Mucosa of stomach (tissue), 1 donor: Measurements from ENCODE around the gene SPAG16.

ENCODE experiments used
- H3K27me3 ChIP-seq: one replicate; pipeline ENCODE4 v1.7.0; 2013; ENCODE audit warnings: mild to moderate bottlenecking, low read length; ENCODE audit not compliant: control insufficient read depth, insufficient read depth
- H3K36me3 ChIP-seq: one replicate; pipeline ENCODE4 v1.7.0; 2013; ENCODE audit warnings: low read length; ENCODE audit not compliant: control insufficient read depth, insufficient read depth
- H3K4me1 ChIP-seq: one replicate; pipeline ENCODE4 v1.7.0; 2013; ENCODE audit warnings: mild to moderate bottlenecking, low read length; ENCODE audit not compliant: control insufficient read depth, insufficient read depth
- H3K4me3 ChIP-seq: one replicate; pipeline ENCODE4 v1.7.0; 2013; ENCODE audit warnings: low read length
- H3K9ac ChIP-seq: one replicate; pipeline ENCODE4 v1.7.0; 2013; ENCODE audit warnings: mild to moderate bottlenecking, low read length, moderate library complexity
- H3K9me3 ChIP-seq: one replicate; pipeline ENCODE4 v1.7.0; 2013; ENCODE audit warnings: mild to moderate bottlenecking, low read length, moderate library complexity; ENCODE audit not compliant: control insufficient read depth
- donor health status: Pancreatic carcinoma.

Gene SPAG16

DNA sequence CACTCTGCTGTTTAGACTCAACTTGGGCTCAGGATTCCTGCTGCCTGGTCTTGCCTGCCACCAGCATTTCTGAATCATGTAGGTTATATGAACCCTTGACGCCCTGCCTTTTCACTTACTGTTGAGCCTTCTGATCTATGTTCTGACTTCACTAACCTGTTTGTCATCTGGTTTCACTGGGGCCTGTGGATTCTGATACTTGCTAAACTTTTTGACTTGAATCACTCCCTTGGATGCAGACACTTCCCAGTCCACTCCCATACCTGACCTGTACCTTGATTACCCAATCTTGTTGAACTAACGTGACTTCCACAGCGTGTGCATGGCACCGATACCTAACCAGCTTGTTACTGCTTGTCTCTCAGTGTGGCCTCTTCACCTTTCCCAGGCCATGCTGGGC is 35.6 kb upstream of the SPAG16 start:
- Histone ChIP-seq H3K27me3 (no peaks in the 10 kb centered on the region), H3K9ac (no peak overlapping the region), H3K9me3 (no peaks in the 10 kb centered on the region), H3K36me3 (no peaks in the 10 kb centered on the region), H3K4me1 (peaks cover 14% of the 10 kb centered on the region), H3K4me3 (no peak overlapping the region)

DNA sequence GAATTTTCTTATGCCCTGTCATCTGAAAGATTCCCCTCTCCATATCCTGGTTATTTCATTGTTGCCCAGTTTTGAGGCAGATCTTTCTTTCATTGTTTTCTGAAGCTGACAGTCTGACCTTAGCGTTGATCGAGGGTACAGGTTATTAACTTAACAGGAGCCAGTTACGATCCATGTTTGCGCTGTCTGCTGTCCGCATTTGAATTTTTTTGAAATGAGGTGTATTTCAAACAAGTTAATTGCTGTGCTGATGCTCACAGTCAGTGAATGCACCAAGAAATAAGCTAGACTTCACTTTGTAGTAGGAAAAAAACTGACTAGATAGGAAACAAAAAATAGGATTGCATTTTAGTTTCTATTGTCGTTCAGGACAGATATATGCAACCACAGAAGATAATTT is 34.8 kb upstream of the SPAG16 start:
- no peaks in the 10 kb centered on the region for H3K9me3 ChIP-seq
- no peaks in the 10 kb centered on the region for H3K27me3 ChIP-seq
- peaks cover 14% of the 10 kb centered on the region for H3K4me1 ChIP-seq
- no peaks in the 10 kb centered on the region for H3K36me3 ChIP-seq
- no peak overlapping the region for H3K9ac ChIP-seq
- no peak overlapping the region for H3K4me3 ChIP-seq

DNA sequence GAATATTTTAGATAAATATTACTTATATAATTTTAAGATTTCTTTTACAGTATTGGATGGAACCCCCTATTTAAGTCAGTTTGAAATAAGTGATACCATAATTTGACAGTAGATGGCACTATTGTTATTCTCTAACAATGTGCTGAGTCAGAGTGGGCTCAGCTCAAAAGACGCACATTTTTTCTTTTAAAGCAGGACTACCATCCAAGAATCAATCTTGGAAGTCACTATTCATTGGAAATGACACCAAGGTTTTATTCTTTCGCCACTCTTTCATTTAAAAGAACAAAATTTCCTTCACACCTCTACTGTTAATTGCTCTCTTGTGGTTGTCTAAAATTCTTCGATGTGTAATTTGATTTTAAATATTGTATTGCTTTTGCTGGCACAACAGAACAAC is 32.6 kb upstream of the SPAG16 start:
- Histone ChIP-seq H3K27me3 (no peaks in the 10 kb centered on the region), H3K4me3 (no peak overlapping the region), H3K36me3 (no peaks in the 10 kb centered on the region), H3K4me1 (peaks cover 14% of the 10 kb centered on the region), H3K9me3 (no peaks in the 10 kb centered on the region), H3K9ac (no peak overlapping the region)

GRCh38 chr2:213252206-213252605 is 32.1 kb upstream of the SPAG16 start:
- Histone ChIP-seq H3K27me3 (no peaks in the 10 kb centered on the region), H3K4me3 (no peak overlapping the region), H3K9me3 (no peaks in the 10 kb centered on the region), H3K9ac (no peak overlapping the region), H3K4me1 (peaks cover 14% of the 10 kb centered on the region), H3K36me3 (no peaks in the 10 kb centered on the region)

DNA sequence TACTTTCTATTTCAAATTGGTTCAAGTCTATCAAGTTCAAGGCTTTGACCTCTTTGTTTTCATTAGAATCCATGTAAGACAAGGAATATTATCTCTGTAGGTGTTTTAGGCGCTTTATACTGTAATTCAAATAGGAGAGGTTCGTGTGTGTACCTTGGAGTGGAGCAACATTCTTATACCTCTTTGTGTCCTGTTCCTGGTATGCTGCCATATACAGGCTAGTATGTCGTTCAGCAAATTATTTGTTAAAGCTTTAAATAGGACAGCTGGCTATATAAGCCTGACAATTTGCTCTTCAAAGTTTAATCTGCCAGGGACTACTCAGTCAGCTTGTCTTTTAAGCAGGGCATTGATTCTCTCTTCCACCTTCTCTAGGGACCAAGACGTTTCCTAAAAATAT is 31.1 kb upstream of the SPAG16 start:
- H3K9ac ChIP-seq = no peak overlapping the region
- no peaks in the 10 kb centered on the region for H3K27me3 ChIP-seq
- H3K36me3 ChIP-seq = no peaks in the 10 kb centered on the region
- H3K4me1 ChIP-seq = peaks cover 14% of the 10 kb centered on the region
- no peaks in the 10 kb centered on the region for H3K9me3 ChIP-seq
- no peak overlapping the region for H3K4me3 ChIP-seq

DNA sequence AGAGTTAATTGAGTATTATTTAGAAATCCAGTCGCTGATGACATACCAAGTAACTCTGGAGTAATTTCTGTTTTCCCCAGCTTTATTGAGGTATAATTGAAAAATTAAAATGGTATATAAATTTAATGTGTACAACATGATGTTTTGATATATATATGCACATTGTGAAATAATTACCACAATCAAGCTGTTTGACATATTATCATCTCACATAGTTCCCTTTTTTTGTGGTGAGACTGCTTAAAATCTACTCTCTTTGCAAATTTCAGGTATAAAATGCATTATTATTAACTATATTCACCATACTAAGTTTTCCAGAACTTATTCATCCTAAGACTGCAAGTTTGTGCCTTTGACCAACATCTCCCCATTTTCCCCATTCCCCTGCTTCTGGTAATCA is 25.0 kb upstream of the SPAG16 start:
- Histone ChIP-seq H3K9ac (no peak overlapping the region), H3K27me3 (no peaks in the 10 kb centered on the region), H3K4me3 (no peak overlapping the region), H3K9me3 (no peaks in the 10 kb centered on the region), H3K4me1 (no peaks in the 10 kb centered on the region), H3K36me3 (no peaks in the 10 kb centered on the region)

- no peak overlapping the region for H3K4me3 ChIP-seq
- no peaks in the 10 kb centered on the region for H3K27me3 ChIP-seq
- no peak overlapping the region for H3K9ac ChIP-seq
- no peaks in the 10 kb centered on the region for H3K9me3 ChIP-seq
- H3K36me3 ChIP-seq = no peaks in the 10 kb centered on the region
- no peaks in the 10 kb centered on the region for H3K4me1 ChIP-seq
These were observed 23.0 kb upstream of the SPAG16 start for GRCh38 chr2:213261237-213261636.

DNA sequence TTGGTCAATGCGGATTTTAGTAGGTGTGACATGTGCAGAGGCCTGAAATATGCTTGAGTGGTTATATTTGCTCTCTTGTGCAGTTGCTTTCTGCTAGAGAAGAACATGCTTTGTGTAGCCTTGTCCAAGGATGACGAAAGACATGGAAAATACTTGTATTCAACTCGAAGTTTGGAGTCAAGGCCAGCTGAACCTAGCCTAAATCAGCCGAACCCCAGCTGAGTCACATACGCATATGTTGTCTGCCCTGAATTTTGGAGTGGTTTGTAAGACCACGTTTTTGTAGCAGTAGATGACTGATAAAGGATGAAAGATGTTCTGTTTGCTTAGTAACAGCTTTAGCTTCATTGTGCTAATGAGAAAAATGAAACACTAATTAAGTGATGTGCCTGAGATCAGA is 22.5 kb upstream of the SPAG16 start:
- H3K36me3 ChIP-seq = no peaks in the 10 kb centered on the region
- no peak overlapping the region for H3K4me3 ChIP-seq
- no peaks in the 10 kb centered on the region for H3K27me3 ChIP-seq
- no peaks in the 10 kb centered on the region for H3K4me1 ChIP-seq
- no peaks in the 10 kb centered on the region for H3K9me3 ChIP-seq
- H3K9ac ChIP-seq = no peak overlapping the region

GRCh38 chr2:213265679-213266078 is 18.6 kb upstream of the SPAG16 start:
- Histone ChIP-seq H3K9me3 (no peaks in the 10 kb centered on the region), H3K4me3 (no peak overlapping the region), H3K27me3 (no peaks in the 10 kb centered on the region), H3K36me3 (no peaks in the 10 kb centered on the region), H3K9ac (no peak overlapping the region), H3K4me1 (no peaks in the 10 kb centered on the region)

DNA sequence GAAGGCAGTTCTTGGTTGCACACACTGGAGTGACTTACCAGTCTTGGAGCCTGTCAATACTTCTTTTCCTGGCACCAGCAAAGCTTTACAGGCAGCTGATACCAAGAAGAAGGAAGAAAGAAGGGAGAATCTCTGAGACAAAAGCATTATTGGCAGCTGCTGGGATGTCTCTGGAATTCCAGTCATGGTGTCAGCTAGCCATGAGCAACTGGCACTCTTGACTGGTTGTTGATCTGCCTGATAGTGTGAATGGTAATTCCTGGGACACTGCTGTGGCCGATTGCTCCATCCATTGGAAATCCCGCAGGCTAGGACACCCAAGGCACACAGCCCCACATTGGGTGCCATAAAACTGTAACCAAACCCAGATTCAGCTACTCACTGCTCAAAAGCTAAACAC is 17.8 kb upstream of the SPAG16 start:
- no peaks in the 10 kb centered on the region for H3K9me3 ChIP-seq
- no peaks in the 10 kb centered on the region for H3K4me1 ChIP-seq
- no peak overlapping the region for H3K4me3 ChIP-seq
- no peak overlapping the region for H3K9ac ChIP-seq
- no peaks in the 10 kb centered on the region for H3K27me3 ChIP-seq
- no peaks in the 10 kb centered on the region for H3K36me3 ChIP-seq

GRCh38 chr2:213271947-213272346 is 12.3 kb upstream of the SPAG16 start:
- Histone ChIP-seq H3K27me3 (no peaks in the 10 kb centered on the region), H3K4me1 (no peaks in the 10 kb centered on the region), H3K36me3 (no peaks in the 10 kb centered on the region), H3K9me3 (no peaks in the 10 kb centered on the region), H3K9ac (no peak overlapping the region), H3K4me3 (no peak overlapping the region)

GRCh38 chr2:213274143-213274542 is 10.1 kb upstream of the SPAG16 start:
- H3K4me1 ChIP-seq = peaks cover 4% of the 10 kb centered on the region
- H3K27me3 ChIP-seq = no peaks in the 10 kb centered on the region
- no peak overlapping the region for H3K9ac ChIP-seq
- H3K9me3 ChIP-seq = no peaks in the 10 kb centered on the region
- no peak overlapping the region for H3K4me3 ChIP-seq
- H3K36me3 ChIP-seq = no peaks in the 10 kb centered on the region

DNA sequence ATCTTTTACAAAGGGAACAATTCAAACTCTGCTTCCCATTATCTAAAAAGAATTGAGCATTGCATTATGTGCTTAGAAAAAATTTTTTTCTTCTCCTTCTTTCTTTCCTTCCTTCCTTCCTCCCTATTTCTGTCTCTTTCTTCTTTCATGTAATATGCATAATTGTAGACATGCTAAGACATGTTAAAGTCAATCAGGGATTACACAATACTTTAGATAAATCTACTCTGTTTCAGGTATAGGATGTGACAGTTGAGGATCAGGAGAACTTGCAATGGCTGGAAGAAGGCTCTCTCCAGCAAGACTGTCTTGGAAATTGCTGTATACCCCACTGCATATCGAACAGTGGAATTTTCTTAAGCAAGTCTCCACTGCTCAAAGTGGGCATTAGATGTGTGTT is 9.0 kb upstream of the SPAG16 start:
- no peaks in the 10 kb centered on the region for H3K27me3 ChIP-seq
- H3K36me3 ChIP-seq = no peaks in the 10 kb centered on the region
- no peak overlapping the region for H3K4me3 ChIP-seq
- no peak overlapping the region for H3K9ac ChIP-seq
- H3K4me1 ChIP-seq = peaks cover 9% of the 10 kb centered on the region
- no peaks in the 10 kb centered on the region for H3K9me3 ChIP-seq
